Measurements from ENCODE around the gene SLF2.

Gene SLF2

GRCh38 chr10:100989088-100989487 is 76.3 kb downstream of the SLF2 start:
- Histone ChIP-seq H3K27me3 (replicated peaks; ENCODE audit: insufficient read depth, low read length) (no peaks in the 10 kb centered on the region), H3K9ac (ENCODE audit: low read length) (no peak overlapping the region), H2AFZ (ENCODE audit: low read length) (no peak overlapping the region), H3F3A (ENCODE audit: insufficient read depth, low read length) (peaks cover 11% of the 10 kb centered on the region; the same call in 1 of the 2 replicates), H3K9me3 (replicated peaks; ENCODE audit: insufficient read depth, low read length) (no peaks in the 10 kb centered on the region), H3K27ac (ENCODE audit: low read length) (no peak overlapping the region), H3K79me2 (ENCODE audit: low read length) (peaks cover 58% of the 10 kb centered on the region), H3K4me1 (ENCODE audit: low read length) (peaks cover 21% of the 10 kb centered on the region), H4K20me1 (ENCODE audit: insufficient read depth, low read length) (no peaks in the 10 kb centered on the region), H3K9me2 (replicated peaks; ENCODE audit: insufficient read depth, low read length) (no peaks in the 10 kb centered on the region), H3K36me3 (replicated peaks; ENCODE audit: insufficient read depth, low read length) (peaks cover 8% of the 10 kb centered on the region; the same call in 1 of the 2 replicates), H3K4me3 (ENCODE audit: low read length) (no peak overlapping the region), H3K4me2 (ENCODE audit: low read depth, low read length) (peak overlapping the region; percentile 99; the same call in 1 of the 2 replicates)
- DNase-seq = peak; percentile 0
- TF ChIP-seq CTCF (IDR thresholded peaks at IDR 0.05; ENCODE audit: low read length) = no peak
- no peak for TF ChIP-seq EZH2phosphoT487 (IDR thresholded peaks at IDR 0.05; ENCODE audit: low read length)
- no peak for TF ChIP-seq EZH2 (optimal IDR thresholded peaks at IDR 0.05; ENCODE audit: low read depth, low read length)

DNA sequence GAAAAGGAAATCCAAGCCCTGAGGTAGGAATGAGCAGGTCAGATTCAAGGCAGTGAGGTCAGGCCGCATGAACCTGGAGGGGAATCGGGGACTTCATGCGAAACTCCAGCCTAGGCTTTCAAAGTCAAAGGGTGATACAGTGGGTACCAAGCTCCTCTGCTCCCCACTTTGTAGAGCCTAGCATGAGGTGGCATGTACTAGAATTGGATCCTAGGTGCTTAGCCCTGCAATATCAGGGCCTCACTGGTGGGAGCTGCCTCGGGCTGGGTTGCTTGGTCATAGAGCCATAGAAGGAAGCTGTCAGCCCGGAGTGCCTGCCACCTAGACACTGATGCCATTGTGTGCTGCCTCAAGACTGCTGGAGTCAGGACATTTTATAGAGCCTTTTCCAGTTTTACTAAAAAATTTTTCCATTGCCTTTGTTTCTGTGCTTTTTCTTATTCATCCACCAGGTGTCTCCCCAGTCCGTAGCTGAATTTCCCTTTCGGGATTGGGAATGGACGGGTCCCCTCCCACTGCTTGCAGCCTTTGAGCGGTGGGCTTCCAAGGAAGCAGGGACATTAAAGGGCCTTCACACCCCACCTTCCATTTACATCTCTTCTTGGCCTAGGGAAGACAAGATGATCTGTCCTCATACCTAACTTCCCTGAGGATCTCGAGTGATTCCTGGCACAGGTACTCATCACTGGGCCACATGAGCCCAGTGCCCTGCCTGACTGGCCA is 81.4 kb downstream of the SLF2 start:
- H3F3A ChIP-seq (ENCODE audit: insufficient read depth, low read length) = peaks cover 36% of the 10 kb centered on the region
- H3K4me1 ChIP-seq (ENCODE audit: low read length) = peaks cover 16% of the 10 kb centered on the region
- no peaks in the 10 kb centered on the region for H3K9me3 ChIP-seq (replicated peaks; ENCODE audit: insufficient read depth, low read length)
- peak; percentile 5 for DNase-seq
- no peak overlapping the region for H3K4me3 ChIP-seq (ENCODE audit: low read length)
- H3K79me2 ChIP-seq (ENCODE audit: low read length) = peaks cover 23% of the 10 kb centered on the region
- no peak overlapping the region for H3K9ac ChIP-seq (ENCODE audit: low read length)
- no peak overlapping the region for H3K4me2 ChIP-seq (ENCODE audit: low read depth, low read length)
- no peaks in the 10 kb centered on the region for H3K9me2 ChIP-seq (replicated peaks; ENCODE audit: insufficient read depth, low read length)
- H4K20me1 ChIP-seq (ENCODE audit: insufficient read depth, low read length) = no peaks in the 10 kb centered on the region
- H3K27me3 ChIP-seq (replicated peaks; ENCODE audit: insufficient read depth, low read length) = no peaks in the 10 kb centered on the region
- no peak for TF ChIP-seq EZH2phosphoT487 (IDR thresholded peaks at IDR 0.05; ENCODE audit: low read length)
- peak; percentile 40 for TF ChIP-seq CTCF (IDR thresholded peaks at IDR 0.05; ENCODE audit: low read length)
- H3K27ac ChIP-seq (ENCODE audit: low read length) = no peak overlapping the region
- no peak overlapping the region for H2AFZ ChIP-seq (ENCODE audit: low read length)
- peaks cover 8% of the 10 kb centered on the region; the same call in 1 of the 2 replicates for H3K36me3 ChIP-seq (replicated peaks; ENCODE audit: insufficient read depth, low read length)

GRCh38 chr10:100995181-100995580 is 82.4 kb downstream of the SLF2 start:
- H2AFZ ChIP-seq (ENCODE audit: low read length) = no peak overlapping the region
- H3K36me3 ChIP-seq (replicated peaks; ENCODE audit: insufficient read depth, low read length) = peaks cover 8% of the 10 kb centered on the region; the same call in 1 of the 2 replicates
- no peaks in the 10 kb centered on the region for H3K9me3 ChIP-seq (replicated peaks; ENCODE audit: insufficient read depth, low read length)
- H3K27me3 ChIP-seq (replicated peaks; ENCODE audit: insufficient read depth, low read length) = no peaks in the 10 kb centered on the region
- no peak for DNase-seq
- H3K4me1 ChIP-seq (ENCODE audit: low read length) = peaks cover 13% of the 10 kb centered on the region
- peaks cover 36% of the 10 kb centered on the region for H3F3A ChIP-seq (ENCODE audit: insufficient read depth, low read length)
- H3K4me2 ChIP-seq (ENCODE audit: low read depth, low read length) = no peak overlapping the region
- no peaks in the 10 kb centered on the region for H4K20me1 ChIP-seq (ENCODE audit: insufficient read depth, low read length)
- no peaks in the 10 kb centered on the region for H3K9me2 ChIP-seq (replicated peaks; ENCODE audit: insufficient read depth, low read length)
- no peak overlapping the region for H3K9ac ChIP-seq (ENCODE audit: low read length)
- peaks cover 12% of the 10 kb centered on the region for H3K79me2 ChIP-seq (ENCODE audit: low read length)
- no peak overlapping the region for H3K27ac ChIP-seq (ENCODE audit: low read length)
- no peak for TF ChIP-seq EZH2phosphoT487 (IDR thresholded peaks at IDR 0.05; ENCODE audit: low read length)
- TF ChIP-seq CTCF (IDR thresholded peaks at IDR 0.05; ENCODE audit: low read length) = no peak
- TF ChIP-seq EZH2 (optimal IDR thresholded peaks at IDR 0.05; ENCODE audit: low read depth, low read length) = no peak
- no peak overlapping the region for H3K4me3 ChIP-seq (ENCODE audit: low read length)
